Ovary (tissue), 9 donors: ENCODE data around the gene STAB1. TPM values are rescaled to one million over a fixed set of nuclear protein-coding genes. Genes with fewer than 3 reads are reported as not detected.

Experiments used
- DNase-seq, 5 donors: peaks; one replicate each; pipeline ENCODE4 v3.0.0-alpha.2; 2019 to 2020
- H3K27ac ChIP-seq, 2 donors: fragments of 200-600 bp; one replicate each; pipeline versions ENCODE4 v1.5.1 to v1.8.0; 2019 to 2022
- H3K27me3 ChIP-seq: fragments of 200-600 bp; one replicate; pipeline ENCODE4 v1.8.0; 2022
- H3K36me3 ChIP-seq: fragments of 200-600 bp; sonication (generic); one replicate; pipeline ENCODE4 v1.5.1; 2019
- H3K4me1 ChIP-seq: one replicate; pipeline ENCODE4 v1.8.1; 2013; ENCODE audit warnings: mild to moderate bottlenecking, moderate library complexity; ENCODE audit not compliant: insufficient read depth
- H3K4me3 ChIP-seq: fragments of 200-600 bp; sonication (generic); one replicate; pipeline ENCODE4 v1.5.1; 2017
- H3K9me3 ChIP-seq, 2 donors: fragments of 200-600 bp in 1 of 2; sonication (generic) in 1 of 2; one replicate each; pipeline versions ENCODE4 v1.5.1 to v1.8.1; 2013 to 2019; ENCODE audit warnings: mild to moderate bottlenecking in 1 of 2, moderate library complexity in 1 of 2
- EP300 ChIP-seq: sonication (generic); formaldehyde crosslinking; IDR thresholded peaks from one replicate; pipeline ENCODE4 v1.6.1; 2017; ENCODE audit warnings: antibody characterized with exemption
- POLR2A ChIP-seq: fragments of 450-650 bp; IDR thresholded peaks from one replicate; pipeline ENCODE4 v1.6.1; 2017; ENCODE audit warnings: antibody characterized with exemption, mild to moderate bottlenecking, moderate library complexity
- WGBS, 3 donors: extraction: QIAGEN DNeasy Blood & Tissue Kit in 1 of 3; methylation state at CpG; one replicate each; pipeline versions ENCODE4 v1.1.5 to v1.1.7; 2013 to 2017; 5-methylcytosine and 5-hydroxymethylcytosine counted together
- intact Hi-C, 4 donors: fragments of 100-400 bp; cut with DNase I; formaldehyde crosslinking; loops; one replicate each; pipeline versions ENCODE4 v1.11.0 to v1.15.1; 2022 to 2023
- polyA plus RNA-seq, 2 donors: library from polyadenylated mRNA; stranded (reverse); fragments of 200-250 nt in 1 of 2; fragments of 350-450 nt in 1 of 2; fragmentation: Illumina TruSeq in 1 of 2; extraction: RNeasy Lipid Tissue Mini Kit (QIAGEN cat#74804) in 1 of 2; gene quantifications; one replicate each; pipeline ENCODE4 v1.2.3, GENCODE V29; 2013 to 2014
- total RNA-seq, 7 donors: library from RNA; depleted of rRNA in 2 of 7; stranded (reverse); fragments of >200 nt in 2 of 7; fragmentation: NEBNext Ultra II Directional in 3 of 7; extraction: Animal tissue kit (Norgen Biotek cat#: 25700) in 3 of 7; gene quantifications; one replicate each; pipeline versions ENCODE4 v1.1.0 to v1.2.4, GENCODE V29; 2016 to 2023
- TF ChIP-seq, protein P1 (sequence below), 3 donors: fragments of 450-650 bp in 2 of 3; fragments of 200-600 bp in 1 of 3; IDR thresholded peaks; one replicate each; pipeline versions ENCODE4 v1.5.1 to v1.8.0; 2016 to 2022; ENCODE audit warnings: antibody characterized with exemption in 3 of 3, mild to moderate bottlenecking in 1 of 3
- donor health status: DM: no; HTN: no; CAD: no; lungs with moderate emphysema.
- donor health status: DM: no; HTN: no; CAD: no.
- donor health status: Bipolar disorder and iron deficiency.
- donor health status: DM: yes; HTN: yes; CAD: no.
- donor health status: DM: no; HTN: no; CAD: no.
- donor health status: DM: yes; HTN: yes; CAD: no.

Gene STAB1
- total and polyA plus RNA-seq, 9 donors: 21.4 to 114 (median 47.5) TPM

- TF ChIP-seq POLR2A (no peak), EP300 (no peak)
- TF ChIP-seq, protein P1, sequence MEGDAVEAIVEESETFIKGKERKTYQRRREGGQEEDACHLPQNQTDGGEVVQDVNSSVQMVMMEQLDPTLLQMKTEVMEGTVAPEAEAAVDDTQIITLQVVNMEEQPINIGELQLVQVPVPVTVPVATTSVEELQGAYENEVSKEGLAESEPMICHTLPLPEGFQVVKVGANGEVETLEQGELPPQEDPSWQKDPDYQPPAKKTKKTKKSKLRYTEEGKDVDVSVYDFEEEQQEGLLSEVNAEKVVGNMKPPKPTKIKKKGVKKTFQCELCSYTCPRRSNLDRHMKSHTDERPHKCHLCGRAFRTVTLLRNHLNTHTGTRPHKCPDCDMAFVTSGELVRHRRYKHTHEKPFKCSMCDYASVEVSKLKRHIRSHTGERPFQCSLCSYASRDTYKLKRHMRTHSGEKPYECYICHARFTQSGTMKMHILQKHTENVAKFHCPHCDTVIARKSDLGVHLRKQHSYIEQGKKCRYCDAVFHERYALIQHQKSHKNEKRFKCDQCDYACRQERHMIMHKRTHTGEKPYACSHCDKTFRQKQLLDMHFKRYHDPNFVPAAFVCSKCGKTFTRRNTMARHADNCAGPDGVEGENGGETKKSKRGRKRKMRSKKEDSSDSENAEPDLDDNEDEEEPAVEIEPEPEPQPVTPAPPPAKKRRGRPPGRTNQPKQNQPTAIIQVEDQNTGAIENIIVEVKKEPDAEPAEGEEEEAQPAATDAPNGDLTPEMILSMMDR (IDR thresholded peaks at IDR 0.05): no peak
- H3K4me3 ChIP-seq: no peak overlapping the region
- intact Hi-C loops: no loop called here
- H3K27me3 ChIP-seq: no peaks in the 10 kb centered on the region
- no peak for DNase-seq
- H3K36me3 ChIP-seq: no peaks in the 10 kb centered on the region
- H3K27ac ChIP-seq: no peak overlapping the region
- 57 to 90% (median 74%) methylated on average over 2 of the region's 2 CpGs for WGBS, 3 donors
- H3K4me1 ChIP-seq: peaks cover 13% of the 10 kb centered on the region
- no peaks in the 10 kb centered on the region for H3K9me3 ChIP-seq
These were observed 45.9 kb downstream of the STAB1 start for GRCh38 chr3:52541050-52541449.

- no peaks in the 10 kb centered on the region for H3K36me3 ChIP-seq
- no peak overlapping the region for H3K4me3 ChIP-seq
- 88 to 95% (median 91%) methylated on average over 4 of the region's 4 CpGs for WGBS, 3 donors
- no peak overlapping the region for H3K27ac ChIP-seq
- intact Hi-C loops: no loop called here
- no peaks in the 10 kb centered on the region for H3K9me3 ChIP-seq
- DNase-seq: no peak
- H3K27me3 ChIP-seq: no peaks in the 10 kb centered on the region
- TF ChIP-seq, protein P1 (IDR thresholded peaks at IDR 0.05): no peak
- TF ChIP-seq EP300: no peak
- no peak for TF ChIP-seq POLR2A
- H3K4me1 ChIP-seq: no peaks in the 10 kb centered on the region
These were observed 49.8 kb downstream of the STAB1 start for GRCh38 chr3:52544937-52545336.

DNA sequence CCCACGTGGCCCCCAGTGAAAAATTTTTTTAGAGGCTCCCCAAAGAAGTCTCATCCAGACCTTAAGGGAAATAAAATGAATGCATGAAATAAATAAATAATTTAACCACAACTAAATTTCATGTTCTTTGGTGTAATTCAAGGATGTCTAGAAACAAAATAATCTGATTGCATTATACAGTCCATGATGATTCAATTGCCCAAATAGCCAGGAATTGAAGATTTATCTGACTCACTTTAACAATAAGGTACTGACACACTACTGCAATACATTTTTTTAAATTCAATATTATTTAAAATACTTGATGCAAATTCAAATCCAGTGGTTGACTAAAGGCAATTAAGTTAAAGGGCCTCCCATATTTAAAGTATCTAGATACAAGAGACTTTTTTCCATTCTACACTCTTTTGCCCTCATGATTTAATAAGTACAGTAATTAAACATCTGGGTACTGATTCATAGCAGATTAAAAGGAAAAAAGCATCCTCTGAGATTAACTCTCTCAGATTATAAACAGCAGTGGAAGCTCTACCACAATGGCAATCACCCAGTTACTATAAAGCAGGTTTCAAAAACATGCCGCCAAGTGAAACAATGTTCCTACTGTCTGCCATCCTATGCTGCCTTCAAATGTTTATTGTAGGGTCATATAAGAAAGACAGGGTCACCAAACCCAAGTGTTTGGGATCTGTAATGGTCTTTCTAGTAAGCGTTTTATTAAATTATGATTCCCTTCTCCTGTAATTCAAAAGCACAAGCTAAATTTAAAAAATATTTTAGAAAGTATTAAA is 51.2 kb downstream of the STAB1 start:
- Histone ChIP-seq H3K27me3 (no peaks in the 10 kb centered on the region), H3K4me3 (no peak overlapping the region), H3K9me3 (no peaks in the 10 kb centered on the region), H3K27ac (no peak overlapping the region), H3K36me3 (no peaks in the 10 kb centered on the region), H3K4me1 (no peaks in the 10 kb centered on the region)
- DNase-seq: no peak
- TF ChIP-seq, protein P1 (IDR thresholded peaks at IDR 0.05): no peak
- TF ChIP-seq EP300 (no peak), POLR2A (no peak)
- WGBS, 3 donors: 73 to 80% (median 78%) methylated on average over 3 of the region's 3 CpGs
- intact Hi-C loops: no loop called here

GRCh38 chr3:52547143-52547542 is 52.0 kb downstream of the STAB1 start:
- DNase-seq: no peak
- H3K27ac ChIP-seq: no peak overlapping the region
- 67 to 76% (median 70%) methylated on average over 2 of the region's 2 CpGs for WGBS, 3 donors
- TF ChIP-seq, protein P1 (IDR thresholded peaks at IDR 0.05): no peak
- no peak for TF ChIP-seq POLR2A
- intact Hi-C loops: no loop called here
- no peaks in the 10 kb centered on the region for H3K9me3 ChIP-seq
- H3K4me3 ChIP-seq: no peak overlapping the region
- H3K4me1 ChIP-seq: no peaks in the 10 kb centered on the region
- H3K36me3 ChIP-seq: no peaks in the 10 kb centered on the region
- H3K27me3 ChIP-seq: no peaks in the 10 kb centered on the region
